A673 (cell line): ENCODE data around the gene CALN1.

Experiments used
- CTCF ChIP-seq: fragments of 300-800, 200-600 bp; sonication (generic); conservative IDR thresholded peaks from 2 replicates; pipeline ENCODE4 v1.5.1; 2017; ENCODE audit warnings: low read depth, mild to moderate bottlenecking, antibody characterized with exemption, low read length, moderate library complexity, mixed read lengths
- EZH2 ChIP-seq: fragments of 200-600 bp; sonication (generic); IDR thresholded peaks from 2 replicates; pipeline ENCODE4 v1.6.1; 2017; ENCODE audit warnings: borderline replicate concordance, low read depth, mild to moderate bottlenecking, mixed read lengths, antibody characterized with exemption, low read length; ENCODE audit not compliant: poor library complexity, severe bottlenecking

- no peak for TF ChIP-seq EZH2
- TF ChIP-seq CTCF: no peak
These were observed 437.5 kb downstream of the CALN1 start for GRCh38 chr7:71974611-71975010.
